Chondrocyte (in vitro differentiated cells): Measurements from ENCODE around the gene SSH2. TPM values are rescaled to one million over a fixed set of nuclear protein-coding genes. Genes with fewer than 3 reads are reported as not detected.

Source experiments
- DNase-seq: peaks from one replicate; pipeline ENCODE4 v3.0.0; 2021; ENCODE audit warnings: mixed read lengths, low spot score
- H3K27ac Mint-ChIP-seq: one replicate; pipeline ENCODE4 v1.8.0; 2021; ENCODE audit warnings: mild to moderate bottlenecking, moderate library complexity, mixed read lengths; ENCODE audit not compliant: unreplicated experiment
- H3K27me3 Mint-ChIP-seq: 2 replicates; pipeline ENCODE4 v1.8.0; 2021; ENCODE audit warnings: low read depth, mixed read lengths
- H3K36me3 Mint-ChIP-seq: 2 replicates; pipeline ENCODE4 v1.8.0; 2021; ENCODE audit warnings: low read depth, mixed read lengths
- H3K4me1 Mint-ChIP-seq: 2 replicates; pipeline ENCODE4 v1.8.0; 2021; ENCODE audit warnings: low read depth, mild to moderate bottlenecking, mixed read lengths
- H3K4me3 Mint-ChIP-seq: one replicate; pipeline ENCODE4 v1.8.0; 2021; ENCODE audit warnings: mild to moderate bottlenecking, moderate library complexity, mixed read lengths; ENCODE audit not compliant: unreplicated experiment
- H3K9me3 Mint-ChIP-seq: 2 replicates; pipeline ENCODE4 v1.8.0; 2021; ENCODE audit warnings: low read depth, mixed read lengths
- total RNA-seq: library from RNA; stranded (reverse); gene quantifications from 3 replicates; pipeline ENCODE4 v1.2.1, GENCODE V29; 2021
- TF ChIP-seq, protein P1 (sequence below): fragments of 200-600 bp; sonication (generic); IDR thresholded peaks from 2 replicates; pipeline ENCODE4 v1.5.0; 2021; ENCODE audit warnings: antibody characterized with exemption, mild to moderate bottlenecking, moderate library complexity

The SSH2 gene
- total RNA-seq, 1 donor from 2014 or later, result 14.1 TPM

DNA sequence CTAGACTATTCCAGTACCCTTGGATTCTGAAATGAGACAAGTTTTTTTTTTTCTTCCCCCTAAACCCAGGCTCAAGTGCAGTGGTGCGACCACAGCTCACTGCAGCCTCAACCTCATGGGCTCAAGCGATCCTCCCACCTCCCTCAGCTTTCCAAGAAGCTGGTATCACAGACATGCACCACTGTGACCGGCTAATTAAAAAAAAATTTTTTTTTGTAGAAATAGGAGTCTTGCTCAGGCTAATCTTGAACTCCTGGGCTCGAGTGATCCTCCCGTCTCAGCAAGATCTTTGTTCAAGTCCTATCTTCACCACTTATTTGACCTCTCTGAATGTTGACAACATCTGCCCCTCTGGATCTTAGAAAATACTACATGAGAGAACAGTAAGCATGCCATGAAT lies 280.7 kb downstream of the SSH2 start:
- Mint-ChIP-seq H3K4me1 (peaks cover 16% of the 10 kb centered on the region), H3K27ac (no peak overlapping the region), H3K9me3 (no peaks in the 10 kb centered on the region), H3K27me3 (no peaks in the 10 kb centered on the region), H3K4me3 (no peak overlapping the region), H3K36me3 (peaks cover 5% of the 10 kb centered on the region)
- TF ChIP-seq, protein P1, sequence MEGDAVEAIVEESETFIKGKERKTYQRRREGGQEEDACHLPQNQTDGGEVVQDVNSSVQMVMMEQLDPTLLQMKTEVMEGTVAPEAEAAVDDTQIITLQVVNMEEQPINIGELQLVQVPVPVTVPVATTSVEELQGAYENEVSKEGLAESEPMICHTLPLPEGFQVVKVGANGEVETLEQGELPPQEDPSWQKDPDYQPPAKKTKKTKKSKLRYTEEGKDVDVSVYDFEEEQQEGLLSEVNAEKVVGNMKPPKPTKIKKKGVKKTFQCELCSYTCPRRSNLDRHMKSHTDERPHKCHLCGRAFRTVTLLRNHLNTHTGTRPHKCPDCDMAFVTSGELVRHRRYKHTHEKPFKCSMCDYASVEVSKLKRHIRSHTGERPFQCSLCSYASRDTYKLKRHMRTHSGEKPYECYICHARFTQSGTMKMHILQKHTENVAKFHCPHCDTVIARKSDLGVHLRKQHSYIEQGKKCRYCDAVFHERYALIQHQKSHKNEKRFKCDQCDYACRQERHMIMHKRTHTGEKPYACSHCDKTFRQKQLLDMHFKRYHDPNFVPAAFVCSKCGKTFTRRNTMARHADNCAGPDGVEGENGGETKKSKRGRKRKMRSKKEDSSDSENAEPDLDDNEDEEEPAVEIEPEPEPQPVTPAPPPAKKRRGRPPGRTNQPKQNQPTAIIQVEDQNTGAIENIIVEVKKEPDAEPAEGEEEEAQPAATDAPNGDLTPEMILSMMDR, result no peak
- no peak for DNase-seq

DNA sequence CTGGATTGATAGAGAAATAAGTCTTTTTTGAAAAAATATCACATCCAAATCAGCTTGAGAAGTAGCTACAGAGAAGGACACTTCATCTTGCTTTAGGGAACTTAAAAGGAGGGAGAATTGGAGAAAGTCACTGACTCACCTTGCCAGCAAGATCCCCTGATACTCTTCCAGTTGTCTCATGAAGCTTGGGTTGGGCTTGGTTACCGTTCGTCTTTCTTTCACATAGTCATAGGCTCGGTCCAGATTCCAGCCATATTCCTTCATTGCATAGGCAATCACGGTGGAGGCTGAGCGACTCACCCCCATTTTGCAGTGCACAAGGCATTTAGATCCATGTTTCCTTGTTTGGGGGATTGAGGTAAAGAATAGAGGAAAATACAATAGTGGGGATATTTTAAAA lies 282.0 kb downstream of the SSH2 start:
- peaks cover 18% of the 10 kb centered on the region for H3K4me1 Mint-ChIP-seq
- H3K27me3 Mint-ChIP-seq, result no peaks in the 10 kb centered on the region
- TF ChIP-seq, protein P1, result no peak
- H3K9me3 Mint-ChIP-seq, result no peaks in the 10 kb centered on the region
- no peak overlapping the region for H3K27ac Mint-ChIP-seq
- no peak overlapping the region for H3K4me3 Mint-ChIP-seq
- peaks cover 5% of the 10 kb centered on the region for H3K36me3 Mint-ChIP-seq
- no peak for DNase-seq

DNA sequence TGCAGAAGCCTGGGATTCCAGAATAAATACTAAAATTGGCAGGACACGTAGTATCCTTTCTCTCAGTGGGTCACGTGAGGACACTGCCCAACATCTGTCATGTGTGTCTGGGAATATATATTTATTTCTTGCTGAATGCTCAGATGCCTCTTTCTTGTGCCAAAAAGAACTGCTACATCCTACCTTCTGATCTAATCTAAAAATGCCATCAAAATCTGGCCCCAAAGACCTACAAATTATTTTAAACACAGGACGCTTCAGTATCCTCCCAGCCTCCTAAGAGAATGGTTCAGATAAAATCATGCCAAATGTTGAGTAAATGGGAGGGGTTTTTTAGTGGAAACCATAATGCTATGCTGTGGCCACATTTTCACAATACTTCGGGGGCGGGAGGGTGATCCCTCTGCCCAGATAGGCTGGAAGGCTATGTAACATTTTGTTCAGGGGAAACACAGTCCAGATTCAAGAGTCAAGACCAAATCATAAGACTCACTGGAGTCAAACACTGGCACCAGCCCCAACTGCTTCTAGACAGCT lies 284.4 kb downstream of the SSH2 start:
- peaks cover 5% of the 10 kb centered on the region for H3K36me3 Mint-ChIP-seq
- no peak overlapping the region for H3K4me3 Mint-ChIP-seq
- no peak for DNase-seq
- H3K9me3 Mint-ChIP-seq, result no peaks in the 10 kb centered on the region
- TF ChIP-seq, protein P1, result no peak
- H3K27me3 Mint-ChIP-seq, result no peaks in the 10 kb centered on the region
- peak overlapping the region; percentile 75 for H3K27ac Mint-ChIP-seq
- H3K4me1 Mint-ChIP-seq, result peaks cover 35% of the 10 kb centered on the region

DNA sequence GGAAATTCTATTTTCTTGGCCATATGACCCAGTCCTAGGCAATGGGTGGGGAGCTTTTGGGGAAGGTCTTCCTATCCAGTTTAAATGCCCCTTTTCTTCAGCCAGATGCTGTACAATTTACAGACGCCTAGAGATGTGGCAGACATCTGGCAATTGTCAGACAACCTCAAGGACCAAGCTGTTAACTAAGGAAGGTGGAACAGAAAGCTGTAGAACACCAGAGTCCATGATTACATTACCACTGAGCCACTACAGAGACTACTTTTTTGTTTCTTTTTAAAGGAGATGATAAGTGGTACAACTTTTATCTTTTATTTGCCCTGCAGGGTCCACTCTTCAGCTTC lies 286.2 kb downstream of the SSH2 start:
- H3K4me3 Mint-ChIP-seq, result no peak overlapping the region
- H3K27me3 Mint-ChIP-seq, result no peaks in the 10 kb centered on the region
- H3K36me3 Mint-ChIP-seq, result peaks cover 5% of the 10 kb centered on the region
- TF ChIP-seq, protein P1, result no peak
- no peak for DNase-seq
- no peaks in the 10 kb centered on the region for H3K9me3 Mint-ChIP-seq
- H3K27ac Mint-ChIP-seq, result no peak overlapping the region
- peaks cover 51% of the 10 kb centered on the region for H3K4me1 Mint-ChIP-seq

DNA sequence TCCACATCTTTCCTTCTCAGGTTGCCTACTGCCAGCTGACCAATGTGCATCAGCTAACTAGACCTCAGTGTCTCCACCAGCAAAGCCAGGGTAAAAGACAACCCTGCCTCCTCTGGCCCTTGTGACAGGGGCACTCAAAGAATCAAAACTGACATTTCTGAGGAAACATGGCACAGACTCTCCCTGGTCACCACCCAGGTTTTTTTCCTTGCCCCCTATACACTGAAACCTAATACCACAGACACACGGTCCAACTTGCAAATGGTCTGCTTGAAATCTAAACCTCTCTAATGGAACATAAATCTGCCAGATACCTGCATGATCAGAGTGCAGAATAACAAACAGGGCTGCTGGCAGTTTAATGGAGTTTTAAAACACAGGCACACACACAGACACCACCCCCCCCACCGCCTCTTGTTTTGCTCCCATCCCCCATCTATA lies 287.8 kb downstream of the SSH2 start:
- Mint-ChIP-seq H3K4me1 (peaks cover 52% of the 10 kb centered on the region), H3K4me3 (no peak overlapping the region), H3K27ac (peak overlapping the region; percentile 39), H3K9me3 (no peaks in the 10 kb centered on the region), H3K27me3 (no peaks in the 10 kb centered on the region), H3K36me3 (no peaks in the 10 kb centered on the region)
- DNase-seq, result no peak
- TF ChIP-seq, protein P1, result no peak
